Measurements from ENCODE around the gene FAM107A.

The FAM107A gene

GRCh38 chr3:58608648-58609047 lies 31.5 kb upstream of the FAM107A start:
- TF ChIP-seq CTCF (IDR thresholded peaks at IDR 0.05; ENCODE audit: borderline replicate concordance, insufficient read depth, low read depth, low read length) = no peak
- H3K4me3 ChIP-seq (ENCODE audit: low read depth, low read length) = no peak overlapping the region

- H3K4me3 ChIP-seq (ENCODE audit: low read depth, low read length) = no peak overlapping the region
- no peak for TF ChIP-seq CTCF (IDR thresholded peaks at IDR 0.05; ENCODE audit: borderline replicate concordance, insufficient read depth, low read depth, low read length)
These were observed 30.6 kb upstream of the FAM107A start for GRCh38 chr3:58607816-58608215.

- no peak for TF ChIP-seq CTCF (IDR thresholded peaks at IDR 0.05; ENCODE audit: borderline replicate concordance, insufficient read depth, low read depth, low read length)
- H3K4me3 ChIP-seq (ENCODE audit: low read depth, low read length) = no peak overlapping the region
These were observed 29.5 kb upstream of the FAM107A start for GRCh38 chr3:58606693-58607092.

- TF ChIP-seq CTCF (IDR thresholded peaks at IDR 0.05; ENCODE audit: borderline replicate concordance, insufficient read depth, low read depth, low read length) = no peak
These were observed 26.8 kb upstream of the FAM107A start for GRCh38 chr3:58604031-58604430.

GRCh38 chr3:58603606-58604005 lies 26.4 kb upstream of the FAM107A start:
- H3K4me3 ChIP-seq (ENCODE audit: low read depth, low read length) = no peak overlapping the region
- TF ChIP-seq CTCF (IDR thresholded peaks at IDR 0.05; ENCODE audit: borderline replicate concordance, insufficient read depth, low read depth, low read length) = no peak

More at GRCh38 chr3:58604031-58604430, 26.8 kb upstream of the FAM107A start:
- no peak overlapping the region for H3K4me3 ChIP-seq (ENCODE audit: low read depth, low read length)

- no peak for TF ChIP-seq CTCF (IDR thresholded peaks at IDR 0.05; ENCODE audit: borderline replicate concordance, insufficient read depth, low read depth, low read length)
- H3K4me3 ChIP-seq (ENCODE audit: low read depth, low read length) = no peak overlapping the region
These were observed 20.6 kb upstream of the FAM107A start for GRCh38 chr3:58597770-58598310.

GRCh38 chr3:58596834-58597518 lies 19.8 kb upstream of the FAM107A start:
- no peak overlapping the region for H3K4me3 ChIP-seq (ENCODE audit: low read depth, low read length)
- no peak for TF ChIP-seq CTCF (IDR thresholded peaks at IDR 0.05; ENCODE audit: borderline replicate concordance, insufficient read depth, low read depth, low read length)
